22Rv1 (cell line): ENCODE measurements around the gene PCYT1A.
"Not testable (repeated sequence)": the region's sequence is repeated elsewhere in the genome, so short reads cannot be mapped to it uniquely, and the experiment has no call there.

Experiments
- H3K27ac ChIP-seq: fragments of 450-650 bp; 2 replicates; pipeline ENCODE4 v1.5.1; 2017
- CTCF ChIP-seq: fragments of 450-650 bp; IDR thresholded peaks from 2 replicates; pipeline ENCODE4 v1.5.1; 2017; ENCODE audit warnings: mild to moderate bottlenecking
- ZFX ChIP-seq: fragments of 450-650 bp; IDR thresholded peaks from 2 replicates; pipeline ENCODE4 v1.6.1; 2017; ENCODE audit warnings: antibody characterized with exemption, borderline replicate concordance

Gene PCYT1A

GRCh38 chr3:196314597-196314996 is 27.1 kb upstream of the PCYT1A start:
- TF ChIP-seq CTCF: no peak
- no peak for TF ChIP-seq ZFX
- H3K27ac ChIP-seq: no peak overlapping the region

GRCh38 chr3:196314086-196314485 is 26.6 kb upstream of the PCYT1A start:
- H3K27ac ChIP-seq: not testable (repeated sequence)

GRCh38 chr3:196302960-196303359 is 15.4 kb upstream of the PCYT1A start:
- not testable (repeated sequence) for H3K27ac ChIP-seq

DNA sequence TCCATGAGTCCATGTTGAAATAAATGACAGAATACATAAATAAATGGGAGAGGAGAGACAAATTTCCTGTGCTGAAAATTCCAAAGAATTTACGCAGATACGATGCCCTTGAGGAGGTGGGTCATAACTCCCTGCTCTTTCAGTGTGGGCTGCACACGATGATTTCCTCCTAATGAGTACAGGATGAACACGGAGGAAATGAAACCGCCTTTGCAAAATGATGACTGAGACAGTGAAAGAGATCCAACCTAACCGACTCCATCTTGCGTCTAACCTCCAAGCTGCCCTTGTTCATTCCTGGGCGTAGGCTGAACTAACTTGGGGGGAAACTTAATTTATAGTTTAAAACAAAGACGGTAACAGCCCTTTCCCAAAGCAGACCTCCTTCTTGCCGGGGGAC is 15.0 kb upstream of the PCYT1A start:
- H3K27ac ChIP-seq: not testable (repeated sequence)

DNA sequence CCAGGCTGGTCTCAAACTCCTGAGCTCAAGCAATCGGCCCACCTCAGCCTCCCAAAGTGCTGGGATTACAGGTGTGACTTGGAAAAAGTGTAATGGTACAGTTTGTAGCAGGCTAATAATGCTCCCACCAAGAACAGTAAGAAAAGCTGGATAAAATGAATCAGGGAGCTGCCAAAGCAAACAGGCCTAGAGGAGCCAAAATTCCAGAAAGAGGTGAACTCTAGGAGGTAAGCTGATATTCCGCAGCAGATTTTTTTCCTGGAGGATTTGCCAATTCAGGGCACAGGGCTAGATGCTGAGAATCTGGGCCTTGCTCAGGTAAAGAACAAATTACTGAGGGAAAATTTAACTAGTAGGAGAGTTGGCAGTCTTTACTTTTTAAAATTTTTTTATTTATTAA is 11.0 kb upstream of the PCYT1A start:
- TF ChIP-seq CTCF (no peak), ZFX (no peak)
- no peak overlapping the region for H3K27ac ChIP-seq

DNA sequence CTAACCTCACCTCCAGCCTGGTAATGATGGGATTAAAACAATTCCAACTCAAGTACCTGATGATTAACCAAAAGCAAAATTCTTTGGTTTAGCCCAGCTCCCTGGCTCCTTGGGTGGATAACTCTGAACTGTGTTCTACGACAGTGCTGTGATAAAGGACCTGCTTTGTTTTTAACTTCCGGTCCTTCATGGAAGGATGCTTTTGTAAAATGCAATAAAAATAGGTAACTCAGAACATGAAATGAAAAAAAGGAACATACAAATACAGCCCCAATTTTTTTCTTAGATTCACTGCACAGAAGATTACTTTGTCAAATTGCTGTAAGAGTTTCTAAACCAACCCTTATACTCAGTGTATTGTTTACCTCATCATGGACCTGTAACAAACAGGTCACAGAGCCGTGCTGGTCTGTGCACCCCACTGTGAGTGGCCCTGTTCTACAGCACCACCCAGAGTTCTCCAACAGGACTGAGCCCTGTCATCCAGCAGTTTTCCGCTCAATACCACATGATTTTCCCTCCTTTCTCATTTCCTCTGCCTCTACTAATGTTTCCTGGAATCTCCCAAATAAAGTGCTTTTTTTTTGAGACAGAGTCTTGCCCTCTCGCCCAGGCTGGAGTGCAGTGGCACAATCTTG is 4.9 kb upstream of the PCYT1A start:
- no peak overlapping the region for H3K27ac ChIP-seq
- TF ChIP-seq ZFX: no peak
- TF ChIP-seq CTCF: no peak

DNA sequence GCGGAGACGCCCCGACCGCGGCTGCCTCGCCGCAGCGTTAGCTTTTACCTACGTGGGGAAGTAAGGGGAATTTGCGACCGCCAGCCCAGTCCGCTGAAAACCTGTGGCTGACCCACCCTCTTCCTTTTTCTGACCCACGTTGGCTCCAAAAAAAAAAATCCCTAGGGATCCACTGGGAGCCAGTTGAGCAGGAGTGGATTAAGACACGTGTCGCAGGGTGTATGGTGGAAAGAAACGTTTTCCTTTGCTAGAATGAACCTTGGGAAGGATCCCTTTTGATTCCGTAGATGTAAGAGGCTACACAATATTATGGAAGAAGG is 575 bp upstream of the PCYT1A start:
- peak overlapping the region; percentile 97 for H3K27ac ChIP-seq
- TF ChIP-seq CTCF (no peak), ZFX (no peak)

- H3K27ac ChIP-seq: peak overlapping the region; percentile 97
- no peak for TF ChIP-seq ZFX
- TF ChIP-seq CTCF: no peak
Observed at GRCh38 chr3:196287090-196287439, 461 bp downstream of the PCYT1A start.

GRCh38 chr3:196284396-196284795 is 3.1 kb downstream of the PCYT1A start:
- TF ChIP-seq ZFX: no peak
- TF ChIP-seq CTCF: no peak

More at GRCh38 chr3:196284396-196284795, 3.1 kb downstream of the PCYT1A start:
- H3K27ac ChIP-seq: no peak overlapping the region
